HuH-7 (cell line): ENCODE measurements around the gene PRKN.
"Not testable (repeated sequence)": the region's sequence is repeated elsewhere in the genome, so short reads cannot be mapped to it uniquely, and the experiment has no call there.

Experiments
- DNase-seq: peaks from one replicate; pipeline ENCODE4 v3.0.0; 2011; ENCODE audit warnings: low spot score

Gene PRKN

DNA sequence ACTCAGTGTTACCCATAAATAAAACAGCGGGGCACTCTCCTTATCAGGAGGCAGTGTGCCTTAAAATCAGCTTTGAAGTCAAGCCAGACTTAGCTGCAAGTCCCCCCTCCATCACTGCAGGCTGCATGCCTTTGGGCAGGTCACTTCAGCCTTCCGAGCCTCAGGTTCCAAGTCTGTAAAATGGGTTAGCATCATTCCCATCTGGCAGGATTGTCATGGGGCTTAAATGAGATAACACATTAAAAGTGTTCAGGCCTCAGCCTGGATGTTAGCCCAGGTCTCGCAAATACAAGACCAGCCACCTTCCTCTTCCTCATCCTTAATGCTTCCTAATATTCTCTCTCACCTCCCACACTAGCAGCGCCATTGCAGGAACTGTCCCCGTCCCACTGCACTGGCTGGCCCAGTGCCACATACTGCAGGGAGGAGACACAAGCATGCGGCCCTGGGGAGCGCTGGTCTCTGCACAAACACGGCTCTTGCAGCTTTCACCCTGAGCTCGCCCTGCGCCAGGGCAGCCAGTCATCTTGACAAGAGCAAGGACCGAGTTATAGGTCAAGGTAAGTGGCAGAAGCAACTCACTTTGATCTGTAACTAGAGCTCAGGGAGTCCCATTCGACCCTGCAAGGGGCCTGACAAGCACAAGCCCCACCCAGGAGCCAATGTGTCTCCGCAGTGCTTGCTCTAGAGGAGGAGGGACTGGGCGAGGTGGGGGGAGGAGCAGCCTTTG, 889.1 kb downstream of the PRKN start:
- no peak for DNase-seq

DNA sequence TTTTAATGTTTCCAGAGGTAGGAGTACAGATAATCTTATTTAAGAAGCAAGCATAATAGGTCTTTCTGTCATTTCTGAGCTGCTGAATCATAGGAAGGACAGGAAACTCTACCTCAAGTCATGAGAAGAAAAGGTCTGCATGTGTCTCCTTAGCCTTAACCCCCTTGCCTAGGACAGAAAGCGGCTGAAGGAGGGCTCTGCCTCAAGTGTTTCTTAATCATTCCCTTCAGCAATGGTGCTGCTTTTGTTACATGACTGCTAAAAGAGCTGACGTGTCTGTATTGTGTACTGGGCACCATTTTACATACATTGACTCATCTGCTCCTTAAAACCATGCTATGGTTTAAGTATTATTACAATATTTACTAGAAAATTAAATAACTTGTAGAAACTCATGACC, 889.7 kb downstream of the PRKN start:
- no peak for DNase-seq

DNA sequence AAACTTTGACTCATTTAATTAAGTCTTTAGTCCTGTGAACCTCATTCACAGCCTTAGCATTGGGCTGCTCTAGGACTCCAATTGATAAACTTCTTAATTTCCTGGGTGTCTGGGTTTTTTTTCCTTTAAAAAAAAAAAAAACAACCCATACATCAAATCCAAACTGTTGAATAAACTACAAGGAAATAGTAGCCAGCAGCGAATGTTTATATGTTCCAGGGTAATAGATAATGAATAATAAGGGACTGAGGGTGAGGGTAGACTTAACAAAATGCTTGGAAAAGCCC, 890.2 kb downstream of the PRKN start:
- DNase-seq: no peak

DNA sequence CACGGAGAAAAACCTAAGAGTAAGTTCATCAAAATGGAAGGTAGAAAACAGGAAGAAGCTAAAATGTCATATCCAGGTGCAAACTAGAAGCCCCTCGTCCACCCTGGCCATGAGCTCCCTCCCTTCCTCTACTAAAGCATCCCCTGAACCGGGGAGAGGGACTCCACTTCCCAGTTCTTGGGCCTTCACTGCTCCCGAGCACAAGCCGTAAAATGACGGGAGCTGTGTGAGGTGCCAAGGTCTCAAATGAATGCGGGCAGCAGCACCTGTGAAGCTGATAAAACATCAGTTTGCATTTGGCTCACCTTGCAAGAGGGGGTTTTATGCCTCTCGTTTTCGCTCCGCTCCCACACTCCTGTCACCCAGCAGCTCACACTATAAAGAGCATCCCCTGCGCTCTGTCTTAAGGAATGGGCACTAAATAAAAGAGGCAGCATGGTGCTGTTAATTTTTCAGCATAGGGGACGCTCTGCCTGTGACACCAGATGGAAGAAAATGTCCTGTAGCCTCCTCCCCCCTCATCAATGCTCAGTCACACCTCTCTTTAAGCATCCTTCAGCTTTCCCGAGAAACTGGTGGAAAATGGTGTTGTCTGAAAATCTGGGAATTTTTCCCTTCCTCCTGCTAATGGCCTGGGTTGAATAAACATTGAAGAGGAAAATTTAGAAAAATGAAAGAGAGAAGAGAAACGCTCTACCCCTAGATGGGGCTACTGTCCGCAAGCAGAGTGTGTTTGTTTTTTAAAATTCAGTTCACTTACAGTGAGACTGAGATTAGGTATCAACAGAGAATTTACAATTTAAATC, 890.7 kb downstream of the PRKN start:
- DNase-seq: no peak

DNA sequence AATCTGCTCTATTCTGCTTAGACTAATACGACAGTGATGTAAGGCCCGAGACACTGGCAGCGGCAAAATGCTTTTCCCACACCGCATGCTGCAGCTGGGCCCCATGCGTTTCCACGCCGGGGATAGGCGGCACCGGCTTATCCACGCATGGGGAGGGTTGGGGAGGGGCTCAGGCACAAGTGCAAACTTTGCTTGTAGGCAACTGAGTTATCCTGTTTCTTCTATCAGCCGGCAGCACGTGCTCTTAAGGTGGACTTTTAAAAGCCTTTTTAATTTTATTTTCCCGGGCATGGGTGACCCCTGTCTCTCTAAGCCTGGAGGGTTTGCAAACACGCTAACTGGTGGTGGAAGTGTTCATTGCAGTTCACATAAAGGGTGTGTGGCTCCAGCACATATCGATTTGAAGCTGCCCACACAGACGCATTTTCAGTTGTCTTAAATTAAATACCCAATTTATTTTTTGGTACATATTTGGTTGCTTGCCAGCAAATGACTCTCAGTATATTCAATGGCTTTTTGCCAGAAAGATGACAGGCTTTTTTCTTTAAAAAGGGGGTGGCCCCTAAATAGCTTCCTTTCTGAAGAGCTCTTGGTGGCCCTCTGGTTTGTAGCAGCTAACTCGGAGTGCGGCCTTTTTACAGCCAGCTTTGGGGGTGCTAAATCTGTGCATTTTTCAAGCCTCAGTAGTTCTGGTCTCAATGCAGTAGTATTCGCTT, 891.9 kb downstream of the PRKN start:
- no peak for DNase-seq

DNA sequence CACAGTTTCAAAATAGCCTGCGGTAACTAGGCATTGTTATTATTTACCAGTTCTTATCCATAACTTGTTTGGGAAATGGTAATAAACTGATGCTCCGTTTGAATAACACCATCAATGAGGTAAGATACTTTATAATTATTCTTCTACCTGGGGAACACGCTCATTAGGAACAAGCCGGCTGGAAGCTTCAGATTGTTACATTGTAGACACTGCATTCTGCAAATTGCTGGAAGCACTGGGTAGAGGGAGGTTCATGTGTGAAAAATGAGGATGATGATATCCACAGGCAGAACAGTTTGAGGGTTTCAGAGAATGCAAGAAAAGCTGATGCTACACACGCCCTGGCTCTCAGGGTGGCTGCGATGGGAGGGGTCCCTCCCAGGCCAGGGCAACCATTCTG, 893.1 kb downstream of the PRKN start:
- no peak for DNase-seq

DNA sequence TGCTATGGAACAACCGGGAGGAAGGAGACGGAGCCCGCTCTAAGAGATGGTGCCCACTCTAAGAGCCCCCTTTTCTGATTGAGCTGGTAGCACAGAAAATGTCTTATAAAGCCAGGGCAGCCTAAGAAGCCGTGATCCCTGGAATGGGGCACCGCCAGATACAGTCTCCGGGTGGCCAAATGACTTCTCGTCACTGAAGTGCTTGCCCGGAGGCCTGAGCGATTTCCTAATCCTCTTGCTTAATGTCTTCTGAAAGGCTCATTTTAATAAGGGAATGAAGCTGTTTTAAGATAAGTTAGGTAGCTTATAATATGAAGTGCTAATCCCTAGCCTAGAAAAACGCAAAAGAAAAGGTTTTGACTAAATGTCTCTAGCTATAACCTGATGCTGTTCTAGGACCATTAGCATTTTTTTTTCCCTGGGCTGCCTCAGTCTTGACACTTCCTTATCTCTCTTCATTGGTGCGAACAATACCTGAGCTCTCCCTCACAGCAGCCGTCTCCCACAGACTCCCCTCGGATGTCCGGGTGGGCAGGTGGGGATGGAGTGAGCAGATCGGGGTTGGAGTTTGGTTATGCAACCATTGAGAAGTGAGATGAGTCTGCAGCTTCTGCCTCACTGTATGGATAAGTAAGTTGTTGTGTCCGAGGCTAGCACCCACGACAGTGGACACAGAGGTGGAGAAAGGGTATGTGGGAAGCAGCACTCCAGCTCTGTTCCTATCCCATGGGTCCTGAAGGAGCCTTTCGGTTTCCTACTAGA, 894.3 kb downstream of the PRKN start:
- no peak for DNase-seq

DNA sequence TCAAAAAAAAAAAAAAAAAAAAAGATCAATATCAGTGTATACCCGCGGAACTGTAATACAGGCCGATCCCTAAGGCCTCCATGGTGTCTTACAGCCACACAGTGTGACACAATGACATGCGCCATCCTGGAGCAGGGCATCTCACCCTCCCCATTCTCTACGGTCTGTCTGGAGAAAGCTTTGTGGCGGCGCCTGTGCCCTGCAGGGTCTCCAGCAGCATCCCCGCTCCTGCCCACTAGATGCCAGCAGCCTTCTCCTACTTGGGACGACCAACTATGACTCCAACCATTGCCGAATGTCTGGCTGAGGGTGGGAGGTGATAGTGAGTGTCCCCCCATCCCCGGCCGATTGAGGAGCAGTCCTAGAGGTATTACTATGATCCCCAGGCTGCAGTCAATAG, 894.9 kb downstream of the PRKN start:
- DNase-seq: no peak

DNA sequence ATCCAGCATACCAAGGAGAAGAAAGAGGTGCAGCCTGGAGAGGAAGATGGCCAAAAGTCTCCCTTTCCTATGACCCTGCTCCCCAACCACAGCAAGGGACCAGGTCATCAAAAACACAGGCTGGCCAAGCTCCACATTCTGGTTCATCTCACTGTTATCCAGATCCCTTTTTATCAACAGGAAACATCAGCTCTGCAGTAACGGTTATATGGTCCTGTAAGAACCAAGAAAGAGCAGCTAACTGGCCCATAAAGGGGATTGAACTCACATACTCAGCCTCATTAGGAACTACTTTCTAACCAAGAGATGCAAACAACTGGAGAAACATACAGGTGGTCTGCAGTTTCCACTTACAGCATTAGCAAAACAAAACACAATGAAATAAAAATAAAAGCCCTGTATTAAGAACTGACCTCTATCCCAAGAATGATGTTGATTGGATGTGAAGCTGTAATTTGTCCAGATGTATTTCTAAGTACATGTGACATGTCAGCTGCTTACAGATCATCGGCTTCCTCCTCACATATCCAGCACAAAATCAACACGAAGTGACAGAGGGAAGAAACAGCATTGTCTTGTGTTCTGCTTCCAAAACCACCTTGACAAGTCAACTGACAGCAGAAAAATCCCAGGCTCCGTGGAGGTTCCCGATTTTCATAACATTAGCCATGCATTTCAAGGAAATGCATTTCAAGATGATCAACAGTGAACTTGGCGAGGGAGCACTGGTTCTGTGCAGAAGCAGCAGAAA, 896.5 kb downstream of the PRKN start:
- DNase-seq: no peak

DNA sequence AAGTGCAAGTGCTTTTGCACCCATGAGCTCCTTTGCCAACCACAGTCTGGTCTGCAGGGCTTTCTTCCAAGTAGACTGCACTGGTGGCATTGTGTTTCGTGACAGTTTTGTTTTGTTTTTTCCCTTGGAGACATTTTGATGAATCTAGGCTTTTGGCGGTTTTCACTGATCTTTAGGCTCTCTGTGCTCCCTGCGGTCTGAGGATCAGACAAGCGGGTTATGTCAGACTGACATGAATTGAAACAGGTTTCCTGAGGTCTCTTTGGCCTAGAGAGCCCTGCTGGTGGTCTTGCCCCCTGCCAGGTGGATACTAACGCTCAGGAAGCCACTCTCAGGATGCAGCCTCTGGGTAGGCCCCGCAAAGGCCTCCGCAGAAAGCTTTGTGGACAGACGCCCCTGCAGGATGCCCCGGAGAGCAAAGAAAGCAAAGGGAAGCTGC, 898.3 kb downstream of the PRKN start:
- no peak for DNase-seq

DNA sequence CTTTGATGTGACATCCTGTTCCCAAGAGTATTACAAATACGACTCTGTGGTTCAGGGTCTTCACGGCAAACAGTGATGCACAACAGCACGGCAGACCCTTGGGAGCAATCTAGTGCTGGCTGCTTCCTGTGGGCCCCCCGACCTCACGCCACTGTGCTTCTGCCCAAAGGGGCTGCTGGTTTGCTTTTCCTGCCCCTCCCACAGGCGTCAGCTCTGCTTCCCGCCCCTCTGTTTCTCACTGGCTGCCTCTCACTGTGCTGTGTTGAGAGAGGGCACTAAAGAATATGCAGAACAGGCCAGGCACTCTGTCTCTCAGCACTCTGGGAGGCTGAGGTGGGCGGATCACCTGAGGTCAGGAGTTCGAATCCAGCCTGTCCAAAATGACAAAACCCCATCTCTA, 899.2 kb downstream of the PRKN start:
- DNase-seq: no peak

DNA sequence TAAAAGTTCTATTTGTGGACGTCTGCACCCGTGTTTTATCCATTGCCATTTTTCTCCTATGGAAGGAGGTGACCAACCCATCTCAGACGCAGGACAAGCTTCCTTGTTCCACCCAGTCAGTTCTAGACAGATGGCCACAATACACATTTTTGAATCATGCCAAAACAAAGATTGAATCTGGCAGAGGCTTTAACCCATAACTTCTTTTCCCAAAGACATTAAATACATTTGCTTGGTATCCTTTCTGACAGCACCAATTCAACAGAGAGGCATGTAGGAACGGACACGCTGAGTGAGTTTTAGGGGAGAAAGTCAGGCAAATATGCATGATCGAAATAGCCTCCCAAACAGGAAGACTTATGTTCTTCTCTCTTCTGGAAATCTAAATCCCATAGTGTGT, 901.1 kb downstream of the PRKN start:
- no peak for DNase-seq

DNA sequence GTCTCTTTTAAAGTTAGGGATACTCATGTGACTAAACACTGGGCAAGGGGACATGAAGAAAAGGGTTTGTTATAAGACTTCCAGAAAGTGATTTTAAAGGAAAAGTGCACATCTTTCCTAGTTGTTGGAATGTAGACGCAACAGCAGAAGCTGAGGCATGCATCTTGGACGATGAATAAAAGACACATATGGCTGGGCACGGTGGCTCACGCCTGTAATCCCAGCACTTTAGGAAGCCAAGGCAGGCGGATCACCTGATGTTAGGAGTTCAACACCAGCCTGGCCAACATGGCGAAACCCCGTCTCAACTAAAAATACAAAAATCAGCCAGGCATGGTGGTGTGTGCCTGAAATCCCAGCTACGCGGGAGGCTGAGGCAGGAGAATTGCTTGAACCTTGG, 905.4 kb downstream of the PRKN start:
- not testable (repeated sequence) for DNase-seq

DNA sequence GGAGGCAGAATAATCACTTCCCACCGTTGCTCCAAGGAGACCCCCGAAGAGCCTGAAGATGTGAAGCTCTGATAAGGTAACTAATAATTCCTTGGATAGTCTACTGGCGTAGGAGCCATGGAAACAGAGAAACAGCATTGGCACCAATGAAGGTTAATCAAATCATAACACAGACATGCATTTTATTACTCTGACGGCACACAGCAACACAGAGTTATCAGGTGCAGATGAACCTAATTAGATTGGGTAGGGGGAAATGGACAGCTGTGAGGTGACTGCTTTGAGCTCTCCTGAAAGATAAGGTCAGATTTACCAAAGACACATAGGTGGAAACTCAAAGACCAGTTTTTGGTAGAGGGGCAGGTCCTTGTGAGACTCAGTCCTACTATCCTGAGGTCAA, 909.7 kb downstream of the PRKN start:
- no peak for DNase-seq

DNA sequence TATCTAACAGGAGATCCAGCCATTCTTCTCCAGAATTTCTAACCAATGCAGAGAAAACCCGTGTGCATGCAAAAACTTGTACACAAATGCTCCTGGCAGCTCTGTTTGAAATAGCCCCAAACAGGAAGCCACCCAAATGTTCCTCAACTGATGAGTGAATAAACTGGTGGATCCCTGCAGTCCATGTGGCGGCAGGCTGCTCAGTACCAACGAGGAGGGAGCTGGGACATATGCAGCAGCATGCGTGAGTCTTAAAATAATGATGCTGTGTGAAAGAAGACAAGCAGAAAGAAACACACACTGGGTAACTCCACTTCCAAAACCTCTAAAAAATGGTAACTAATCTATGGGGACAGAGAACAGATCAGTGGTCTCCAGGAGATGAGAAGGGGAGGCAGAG, 911.6 kb downstream of the PRKN start:
- no peak for DNase-seq

DNA sequence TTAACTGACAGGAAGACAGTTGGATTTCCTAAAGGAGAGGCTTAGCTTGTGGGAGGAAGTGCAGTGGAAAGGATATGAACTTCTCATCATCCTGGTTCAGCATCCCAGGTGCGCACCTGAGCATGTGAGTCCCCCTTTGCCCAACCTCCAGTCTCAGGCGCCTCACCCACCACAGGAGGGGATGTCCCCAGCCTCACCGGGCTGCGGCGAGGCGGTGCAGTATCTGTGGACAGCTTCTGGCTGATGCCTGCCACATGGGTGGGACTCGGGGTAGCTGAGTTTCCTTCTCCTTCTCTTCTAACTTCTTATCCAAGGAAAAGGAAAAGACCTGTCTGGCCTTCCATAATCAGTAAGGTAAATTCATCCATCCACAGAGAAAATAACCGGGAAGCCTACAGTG, 914.4 kb downstream of the PRKN start:
- no peak for DNase-seq

DNA sequence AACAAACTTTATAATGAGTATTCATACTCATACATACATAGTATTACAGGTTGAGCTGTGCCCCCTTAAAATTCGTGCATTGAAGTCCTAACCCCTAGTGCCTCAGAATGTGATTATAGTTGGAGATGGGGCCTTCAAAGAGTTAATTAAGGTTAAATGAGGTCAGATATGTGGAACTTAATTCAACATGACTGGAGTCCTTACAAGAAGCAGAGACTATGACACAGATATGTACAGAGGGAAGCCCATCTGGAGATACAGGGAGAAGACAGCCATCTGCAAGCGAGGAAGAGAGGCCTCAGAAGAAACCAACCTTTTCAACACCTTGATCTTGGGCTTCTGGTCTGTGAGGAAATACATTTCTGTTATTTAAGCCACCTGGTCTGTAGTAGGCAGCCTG, 917.6 kb downstream of the PRKN start:
- DNase-seq: no peak

DNA sequence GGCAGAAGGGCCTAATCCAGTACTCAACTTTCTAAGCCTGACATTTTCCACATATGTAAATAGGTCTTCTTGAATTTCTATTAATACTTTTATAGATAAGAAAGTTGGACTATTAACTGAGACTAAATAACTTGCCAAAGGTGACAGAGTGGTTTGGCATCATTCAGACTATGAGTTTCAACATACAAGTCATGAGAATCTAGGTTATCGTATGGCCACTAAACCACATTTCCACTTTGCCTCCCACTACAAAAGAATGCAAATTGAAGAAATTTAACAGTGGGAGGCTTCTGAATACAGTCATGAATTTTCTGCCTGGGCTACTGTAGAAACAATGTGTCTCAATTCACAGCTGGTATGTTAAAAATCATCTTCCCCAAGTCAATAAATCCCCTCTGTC, 922.7 kb downstream of the PRKN start:
- no peak for DNase-seq

DNA sequence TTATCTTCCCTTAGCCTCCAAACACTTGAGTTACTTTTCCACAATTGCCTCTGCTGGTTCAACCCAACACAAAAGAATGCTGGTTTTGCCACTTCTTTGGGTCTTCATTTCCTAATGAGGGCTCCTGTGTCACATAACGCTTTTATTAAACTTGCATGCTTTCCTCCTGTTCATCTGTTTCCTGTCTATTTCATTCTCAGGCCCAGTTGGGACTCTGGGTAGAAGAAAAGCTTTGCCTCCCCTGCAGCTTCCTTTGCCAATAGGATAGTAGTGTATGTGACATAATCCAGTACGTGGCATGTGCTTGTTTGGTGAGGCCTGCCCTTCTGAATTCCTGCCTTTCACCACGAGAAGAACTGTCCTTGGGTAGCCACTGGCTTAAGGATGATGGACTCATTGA, 924.4 kb downstream of the PRKN start:
- DNase-seq: no peak

DNA sequence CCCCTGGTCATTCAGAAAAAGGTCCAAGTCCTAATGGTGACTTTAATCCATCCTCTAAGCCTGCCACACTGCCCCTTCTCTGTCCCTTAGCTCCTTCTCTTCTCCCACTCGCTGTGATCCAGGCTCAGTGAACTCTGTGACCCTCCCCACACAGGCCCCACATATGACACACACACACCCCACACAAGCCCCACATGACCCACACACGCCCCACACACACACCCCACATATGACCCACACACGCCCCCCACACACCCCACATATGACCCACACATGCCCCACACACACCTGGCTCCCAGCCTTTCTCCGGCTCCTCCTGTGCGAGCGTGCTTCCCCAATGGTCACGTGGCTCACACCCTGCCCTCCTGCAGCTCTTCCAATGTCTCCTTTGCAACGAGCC, 925.3 kb downstream of the PRKN start:
- DNase-seq: no peak

DNA sequence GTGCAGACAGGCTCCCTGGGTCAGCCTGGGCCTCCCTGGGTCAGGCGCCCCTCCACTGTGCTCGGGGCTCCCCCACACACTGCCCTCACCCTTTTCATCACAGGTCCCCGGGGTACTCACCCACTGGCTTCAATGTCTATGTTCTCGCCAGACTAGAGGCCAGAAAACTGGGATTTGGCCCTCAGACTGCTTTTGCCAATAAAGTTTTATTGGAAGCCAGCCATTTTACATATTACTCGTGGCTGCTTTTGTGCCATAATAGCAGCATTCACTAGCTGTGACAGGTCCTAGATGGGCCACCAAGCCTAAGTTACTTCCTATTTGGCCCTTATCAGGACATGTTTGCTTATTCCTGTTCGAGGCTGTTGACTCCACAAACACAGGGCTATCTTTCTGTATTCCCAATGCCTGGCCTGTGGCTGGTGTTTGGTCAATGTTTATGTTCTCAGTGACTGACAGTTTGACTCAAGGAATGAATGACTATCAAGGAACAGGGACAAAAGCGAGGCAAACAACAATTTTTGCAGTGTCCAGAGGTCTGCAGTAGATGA, 928.6 kb downstream of the PRKN start:
- DNase-seq: no peak

DNA sequence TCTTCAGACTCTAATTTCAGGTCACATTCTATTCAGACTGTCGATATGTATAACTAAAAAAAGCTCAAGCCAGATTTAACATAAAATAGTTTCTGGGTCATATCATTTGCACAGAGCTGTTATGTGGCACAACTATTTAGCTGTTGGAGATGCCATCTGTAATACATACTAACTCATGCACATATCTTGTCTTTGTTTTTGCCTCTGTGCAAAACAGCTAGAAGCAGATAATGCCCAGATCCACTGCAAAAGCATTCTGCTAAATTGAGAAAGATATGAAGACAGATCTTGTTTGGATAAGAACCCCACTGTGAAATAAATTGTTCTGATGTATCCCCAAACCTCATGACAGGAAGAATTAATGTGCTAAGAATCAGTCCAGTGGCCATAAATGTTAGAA, 930.9 kb downstream of the PRKN start:
- DNase-seq: no peak
